GM18909 (cell line): ENCODE data around the gene WBP4.
"Not testable (repeated sequence)": the region's sequence is repeated elsewhere in the genome, so short reads cannot be mapped to it uniquely, and the experiment has no call there.

ENCODE experiments used
- ATAC-seq: cut with Tn5 transposase; IDR thresholded peaks from one replicate; pipeline ENCODE4 v1.9.1; 2021; ENCODE audit warnings: mild to moderate bottlenecking; ENCODE audit not compliant: unreplicated experiment, poor library complexity

Gene WBP4

DNA sequence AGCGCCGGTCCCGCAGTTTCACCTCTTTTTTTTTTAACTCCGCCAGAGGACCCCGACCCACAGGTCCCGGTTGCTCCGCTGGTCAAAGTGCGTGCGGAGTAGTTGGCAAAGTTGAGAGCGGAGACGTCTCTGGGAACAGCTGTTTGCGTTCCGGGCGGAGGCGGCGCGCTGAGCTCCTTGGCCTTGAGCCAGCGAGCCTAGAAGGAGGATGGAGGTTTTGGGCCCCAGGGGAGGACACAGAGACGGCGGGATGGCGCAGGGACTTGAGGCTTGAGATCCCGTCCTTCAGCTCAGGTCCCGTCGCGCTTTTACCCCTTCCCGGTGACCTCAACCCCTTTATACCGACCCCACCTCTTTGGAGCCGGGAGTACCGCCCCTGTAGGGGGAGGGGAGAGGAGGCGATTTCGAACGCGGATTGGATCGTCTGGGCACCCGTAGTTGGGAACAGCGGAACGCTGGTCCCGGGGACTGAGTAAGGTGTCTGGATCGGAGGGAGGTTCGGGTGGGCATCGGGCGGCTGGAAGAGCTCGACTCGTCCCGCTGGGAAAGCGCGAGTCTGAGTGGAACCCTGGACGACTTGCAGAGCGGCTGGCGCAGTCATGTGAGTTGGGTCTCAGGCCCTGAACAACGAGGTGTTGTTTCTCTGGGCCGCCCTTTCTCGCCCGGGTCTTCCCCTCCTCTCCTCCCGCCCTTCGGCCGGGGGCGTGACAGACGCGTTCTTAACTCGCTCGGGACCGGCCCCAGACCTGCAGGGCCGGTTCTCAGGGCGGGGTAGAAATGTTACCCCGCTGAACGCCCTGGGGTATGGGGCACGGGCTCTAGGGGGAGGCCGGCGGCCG lies at the start of gene WBP4:
TSS of gene WBP4 (plus strand) at position 435 of the 839 bp plus-strand sequence. CDS start at position 600, 165 bp downstream.
- peak; percentile 74 for ATAC-seq

DNA sequence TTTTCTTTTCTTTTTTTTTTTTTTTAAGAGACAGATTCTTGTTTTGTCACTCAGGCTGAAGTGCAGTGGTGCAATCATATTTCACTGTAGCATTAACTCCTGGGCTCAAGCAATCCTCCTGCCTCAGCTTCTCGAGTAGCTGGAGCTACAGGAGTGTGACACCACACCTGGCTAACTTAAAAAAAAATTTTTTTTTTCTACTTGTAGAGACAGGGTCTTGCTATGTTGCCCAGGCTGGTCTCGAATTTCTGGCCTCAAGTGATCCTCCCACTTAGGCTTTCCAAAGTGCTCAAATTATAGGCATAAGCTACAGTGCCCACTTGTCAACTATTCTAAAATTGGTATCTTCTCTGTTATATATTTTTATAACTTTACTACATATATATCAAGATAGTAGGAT lies 48.8 kb upstream of the WBP4 start:
- ATAC-seq, result no peak

DNA sequence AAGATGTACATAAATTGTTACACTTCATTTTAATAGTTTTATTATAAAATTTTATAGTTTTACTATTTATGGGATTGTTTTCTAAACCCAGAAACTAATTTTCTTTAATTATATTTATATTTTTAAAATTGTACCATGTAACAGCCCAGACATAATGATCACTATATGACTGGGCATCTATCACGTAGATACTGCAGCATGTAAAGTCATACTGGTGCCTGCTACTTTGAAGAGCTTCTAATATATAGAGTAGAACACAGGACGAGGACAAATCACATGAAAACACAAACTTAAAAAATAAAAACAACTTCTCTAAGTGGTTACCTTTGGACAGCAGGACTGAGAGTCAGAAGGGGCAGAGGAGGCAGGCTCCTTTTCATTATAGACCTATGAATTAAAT lies 47.5 kb upstream of the WBP4 start:
- ATAC-seq, result no peak

DNA sequence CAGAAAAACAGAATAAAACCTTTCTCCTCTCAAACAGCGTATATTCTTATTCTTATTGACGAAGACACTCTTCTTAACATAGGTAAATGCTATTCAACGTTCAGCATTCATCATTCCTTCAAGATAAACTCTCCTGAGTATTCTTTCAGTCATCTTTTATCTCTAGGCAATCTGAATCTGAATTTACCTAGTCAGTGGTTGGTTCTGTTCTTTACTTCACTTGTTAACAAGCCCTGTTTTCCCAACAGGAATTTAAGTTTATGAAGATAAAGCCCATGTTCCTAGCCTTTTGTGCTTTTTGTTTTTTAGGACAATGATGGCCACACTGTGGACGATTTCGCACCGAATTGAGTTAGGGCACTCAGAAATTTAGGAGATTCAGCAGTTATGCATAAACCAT lies 45.4 kb upstream of the WBP4 start:
- no peak for ATAC-seq

- no peak for ATAC-seq
Measured at GRCh38 chr13:41017159-41017558, 44.1 kb upstream of the WBP4 start.

DNA sequence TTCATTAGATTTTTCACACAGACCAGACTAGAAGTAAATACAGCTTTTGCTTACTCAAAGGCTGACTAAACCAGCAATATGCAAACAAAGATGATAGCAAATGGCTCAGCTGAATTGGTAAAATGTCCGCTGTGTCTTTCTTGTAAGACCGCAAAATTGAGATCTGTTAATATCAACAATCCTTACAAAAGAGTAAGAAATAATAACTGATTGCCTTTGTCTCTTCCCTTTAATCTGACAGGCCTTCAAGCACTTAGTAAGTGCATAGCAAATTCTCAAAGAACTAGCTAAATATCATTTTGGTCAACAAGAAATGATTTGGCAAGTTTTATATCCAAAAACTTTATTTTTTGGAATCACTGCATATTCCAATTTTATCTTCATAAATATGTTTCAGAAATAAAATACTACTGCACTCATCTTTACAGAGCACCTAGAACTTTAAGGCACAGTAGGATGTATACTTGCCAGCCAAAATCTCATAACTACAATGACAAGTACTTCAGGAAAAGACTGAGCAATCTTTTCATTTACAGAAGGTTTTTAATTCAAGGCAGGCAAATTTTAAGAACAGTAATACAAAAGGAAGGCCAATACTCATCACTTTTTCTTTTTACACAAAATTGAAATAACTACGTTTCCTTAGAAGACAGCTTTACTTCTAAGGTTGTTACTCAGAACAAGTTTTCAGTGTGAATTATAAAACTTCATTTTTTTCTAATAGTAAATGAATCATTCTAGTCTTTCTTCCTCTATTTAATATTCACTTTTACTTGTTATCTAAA lies 43.3 kb upstream of the WBP4 start:
- no peak for ATAC-seq

DNA sequence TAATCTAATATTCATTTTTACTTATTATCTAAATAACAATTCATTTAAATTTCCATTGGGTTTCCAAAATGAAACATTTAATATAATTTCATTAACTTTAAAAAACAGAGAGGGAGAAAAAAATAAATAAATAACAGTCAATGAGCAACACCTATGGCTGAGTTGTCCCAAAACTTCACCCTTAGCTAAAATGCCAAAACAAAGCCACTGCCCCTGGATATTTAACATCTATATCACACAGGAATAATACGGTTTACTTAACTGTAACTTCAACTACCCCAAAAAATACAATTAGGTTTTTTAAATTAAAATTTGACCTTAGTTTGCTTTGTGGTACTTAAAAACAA lies 42.7 kb upstream of the WBP4 start:
- no peak for ATAC-seq

GRCh38 chr13:41019011-41019487 lies 42.3 kb upstream of the WBP4 start, which contains the start of gene ELF1:
ELF1 (minus strand) TSS chr13:41019316; CDS start chr13:40982054, 37,262 bp downstream.
- peak; percentile 93 for ATAC-seq

- peak; percentile 51 for ATAC-seq
Measured at GRCh38 chr13:41019578-41020347, 41.5 kb upstream of the WBP4 start.

- ATAC-seq, result no peak
Measured at GRCh38 chr13:41025518-41025917, 35.8 kb upstream of the WBP4 start.

- ATAC-seq, result no peak
Measured at GRCh38 chr13:41026788-41027187, 34.5 kb upstream of the WBP4 start.

DNA sequence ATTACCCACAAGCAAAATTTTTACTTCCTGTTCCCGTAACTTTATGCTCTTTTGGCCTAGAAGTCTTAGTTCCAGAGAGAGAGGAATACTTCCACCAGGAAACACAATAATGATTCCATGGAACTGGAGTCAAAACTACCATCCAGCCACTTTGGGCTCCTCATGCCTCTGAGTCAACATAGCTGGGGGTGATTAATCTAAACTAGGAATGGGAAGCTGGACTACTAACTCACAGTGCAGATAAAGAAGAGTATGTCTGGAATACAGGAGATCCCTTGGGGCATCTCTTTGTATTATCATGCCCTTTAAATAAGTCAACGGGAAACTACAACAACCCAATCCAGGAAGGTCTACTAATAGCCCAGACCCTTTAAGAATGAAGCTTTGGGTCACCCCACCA lies 33.3 kb upstream of the WBP4 start:
- ATAC-seq, result no peak

GRCh38 chr13:41029629-41030028 lies 31.7 kb upstream of the WBP4 start:
- ATAC-seq, result no peak

DNA sequence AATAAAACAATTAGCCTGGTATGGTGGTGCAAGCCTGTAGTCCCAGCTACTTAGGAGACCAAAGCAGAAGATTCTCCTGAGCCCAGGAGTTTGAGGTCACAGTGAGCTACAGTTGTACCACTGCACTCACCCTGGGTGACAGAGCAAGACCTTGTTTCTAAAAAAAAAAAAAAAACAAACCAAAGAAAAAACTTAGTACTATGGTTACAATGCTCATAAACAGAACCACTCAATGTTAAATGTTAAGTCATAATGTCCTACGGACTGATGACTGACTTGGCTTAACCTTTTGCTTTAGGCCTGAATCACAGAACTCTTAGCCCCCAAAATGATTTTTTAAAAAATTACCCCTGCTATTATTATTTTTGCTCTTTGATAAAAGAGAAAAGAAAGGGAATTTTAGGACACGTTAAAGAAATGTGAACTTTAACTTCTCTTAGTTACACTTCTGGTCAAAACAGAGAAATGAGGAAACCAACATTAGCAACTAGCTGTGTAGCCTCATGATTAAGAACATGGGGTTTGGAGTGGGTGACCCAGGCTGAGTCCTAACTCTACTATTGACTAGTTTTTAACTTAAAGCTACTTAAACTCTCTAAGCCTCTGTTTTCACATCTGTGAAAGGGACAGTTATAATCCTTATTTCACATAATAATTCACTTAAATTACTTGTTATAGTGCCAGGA lies 28.5 kb upstream of the WBP4 start:
- ATAC-seq, result no peak

- no peak for ATAC-seq
Measured at GRCh38 chr13:41034382-41034781, 26.9 kb upstream of the WBP4 start.

GRCh38 chr13:41034881-41035280 lies 26.4 kb upstream of the WBP4 start:
- no peak for ATAC-seq

DNA sequence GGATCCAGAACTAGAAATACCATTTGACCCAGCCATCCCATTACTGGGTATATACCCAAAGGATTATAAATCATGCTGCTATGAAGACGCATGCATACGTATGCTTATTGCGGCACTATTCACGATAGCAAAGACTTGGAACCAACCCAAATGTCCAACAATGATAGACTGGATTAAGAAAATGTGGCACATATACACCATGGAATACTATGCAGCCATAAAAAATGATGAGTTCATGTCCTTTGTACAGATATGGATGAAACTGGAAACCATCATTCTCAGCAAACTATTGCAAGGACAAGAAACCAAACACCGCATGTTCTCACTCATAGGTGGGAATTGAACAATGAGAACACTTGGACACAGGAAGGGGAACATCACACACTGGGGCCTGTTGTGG lies 24.8 kb upstream of the WBP4 start:
- ATAC-seq, result not testable (repeated sequence)

GRCh38 chr13:41039746-41040145 lies 21.6 kb upstream of the WBP4 start:
- ATAC-seq, result no peak

- ATAC-seq, result no peak
Measured at GRCh38 chr13:41040584-41041334, 20.6 kb upstream of the WBP4 start.
